ENCODE measurements around the gene LUZP1. TPM values are rescaled to one million over a fixed set of nuclear protein-coding genes. Genes with fewer than 3 reads are reported as not detected.
A peak's percentile ranks its signal among the peaks of the same experiment; 100 is the strongest.

LUZP1 gene
- total and polyA plus RNA-seq, 2 donors (not counting 3 experiments of a cell fraction or from before 2014, with no cell fraction given) = 26.3 to 82.4 TPM

GRCh38 chr1:23050201-23050600 is 118.5 kb downstream of the LUZP1 start:
- no TSS peak for BruUV-seq (replicated peaks)
- Histone ChIP-seq H3K9ac (replicated peaks; ENCODE audit: extremely low read depth, insufficient read depth, low read length) (peak overlapping the region; percentile 39), H3K36me3 (ENCODE audit: control insufficient read depth in 2 of 2, extremely low read depth in 1 of 2, insufficient read depth in 2 of 2, low read length in 2 of 2) (peaks cover 0 to 2% of the 10 kb centered on the region in 2 experiments), H3K79me2 (ENCODE audit: control insufficient read depth, insufficient read depth, low read length) (peaks cover 32% of the 10 kb centered on the region), H3K9me3 (replicated peaks; ENCODE audit: control insufficient read depth, insufficient read depth, low read length) (no peaks in the 10 kb centered on the region), H4K20me1 (replicated peaks; ENCODE audit: control insufficient read depth, extremely low read depth, insufficient read depth, low read length) (peaks cover 2% of the 10 kb centered on the region), H3K9me1 (replicated peaks; ENCODE audit: control insufficient read depth, extremely low read depth, insufficient read depth, low read length) (no peaks in the 10 kb centered on the region), H3K4me1 (ENCODE audit: control insufficient read depth, extremely low read depth, insufficient read depth, low read length) (peaks cover 16% of the 10 kb centered on the region), H3K4me3 (replicated peaks in 1 of 3; ENCODE audit: insufficient read depth in 1 of 3, low read depth in 1 of 3, low read length in 3 of 3) (no peak overlapping the region), H3K27me3 (ENCODE audit: control insufficient read depth in 2 of 2, insufficient read depth in 2 of 2, low read length in 2 of 2) (no peaks in the 10 kb centered on the region), H2AFZ (ENCODE audit: low read depth, low read length) (no peak overlapping the region), H3K4me2 (ENCODE audit: insufficient read depth, low read length) (peak overlapping the region; percentile 21), H3K27ac (ENCODE audit: insufficient read depth, low read depth, low read length) (peak overlapping the region; percentile 48)
- dilution Hi-C loops (cut with MboI; ENCODE audit: extremely low pct_ligation_motif_present, low sequenced_read_pairs) = no loop called here
- CTCF ChIA-PET = interaction anchor here (0.9 to 2.0 kb wide), 8 partner anchors 8 to 134 kb away, joined by 3 to 6 read pairs (median 4); partner anchors contain the start of gene KDM1A
- peak; percentile 89 for DNase-seq (ENCODE audit: low read depth, low spot score)
- TF ChIP-seq, protein P1, sequence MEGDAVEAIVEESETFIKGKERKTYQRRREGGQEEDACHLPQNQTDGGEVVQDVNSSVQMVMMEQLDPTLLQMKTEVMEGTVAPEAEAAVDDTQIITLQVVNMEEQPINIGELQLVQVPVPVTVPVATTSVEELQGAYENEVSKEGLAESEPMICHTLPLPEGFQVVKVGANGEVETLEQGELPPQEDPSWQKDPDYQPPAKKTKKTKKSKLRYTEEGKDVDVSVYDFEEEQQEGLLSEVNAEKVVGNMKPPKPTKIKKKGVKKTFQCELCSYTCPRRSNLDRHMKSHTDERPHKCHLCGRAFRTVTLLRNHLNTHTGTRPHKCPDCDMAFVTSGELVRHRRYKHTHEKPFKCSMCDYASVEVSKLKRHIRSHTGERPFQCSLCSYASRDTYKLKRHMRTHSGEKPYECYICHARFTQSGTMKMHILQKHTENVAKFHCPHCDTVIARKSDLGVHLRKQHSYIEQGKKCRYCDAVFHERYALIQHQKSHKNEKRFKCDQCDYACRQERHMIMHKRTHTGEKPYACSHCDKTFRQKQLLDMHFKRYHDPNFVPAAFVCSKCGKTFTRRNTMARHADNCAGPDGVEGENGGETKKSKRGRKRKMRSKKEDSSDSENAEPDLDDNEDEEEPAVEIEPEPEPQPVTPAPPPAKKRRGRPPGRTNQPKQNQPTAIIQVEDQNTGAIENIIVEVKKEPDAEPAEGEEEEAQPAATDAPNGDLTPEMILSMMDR (IDR thresholded peaks at IDR 0.05; ENCODE audit: extremely low read depth in 1 of 2, insufficient read depth in 1 of 2, low read depth in 1 of 2, low read length in 2 of 2) = no peak
- TF ChIP-seq GATA2 (IDR thresholded peaks at IDR 0.05; ENCODE audit: insufficient read depth, insufficient read length, low read depth, low read length) = peak; percentile 49
- POLR2A ChIA-PET = no interaction called here
- intact Hi-C loops (cut with micrococcal nuclease) = no loop called here
- no peak for FAIRE-seq

DNA sequence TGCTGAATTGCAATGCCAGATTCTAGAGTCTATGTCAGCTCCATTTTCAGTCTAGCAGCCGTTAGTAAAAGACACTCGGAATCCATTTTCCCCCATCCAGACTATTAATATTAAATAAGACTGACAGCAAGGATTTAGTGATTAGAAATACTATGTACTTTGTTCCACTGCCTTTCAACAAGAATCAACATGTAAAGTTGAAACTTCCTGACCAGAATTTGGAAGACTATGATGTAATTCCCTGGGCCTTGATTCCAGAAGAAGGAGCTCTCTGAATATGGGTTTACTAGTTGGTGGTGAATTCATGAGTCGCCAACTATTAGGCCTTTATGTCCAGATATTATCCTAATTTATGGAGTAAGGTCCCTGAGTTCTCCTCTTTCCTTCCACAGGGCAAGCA is 124.6 kb downstream of the LUZP1 start:
- H3K9ac ChIP-seq (replicated peaks; ENCODE audit: extremely low read depth, insufficient read depth, low read length) = no peak overlapping the region
- ChIA-PET POLR2A (interaction anchor here (0.6 kb wide), 1 partner anchor 115 kb away, joined by 3 read pairs; no protein-coding TSS in a partner anchor), CTCF (no interaction called here)
- H3K9me1 ChIP-seq (replicated peaks; ENCODE audit: control insufficient read depth, extremely low read depth, insufficient read depth, low read length) = no peaks in the 10 kb centered on the region
- dilution Hi-C loops (cut with MboI; ENCODE audit: extremely low pct_ligation_motif_present, low sequenced_read_pairs) (no loop called here), intact Hi-C loops (cut with micrococcal nuclease) (no loop called here)
- DNase-seq (ENCODE audit: low read depth, low spot score) = no peak
- no peak overlapping the region for H3K27ac ChIP-seq (ENCODE audit: insufficient read depth, low read depth, low read length)
- H3K4me1 ChIP-seq (ENCODE audit: control insufficient read depth, extremely low read depth, insufficient read depth, low read length) = peaks cover 3% of the 10 kb centered on the region
- H3K36me3 ChIP-seq (ENCODE audit: control insufficient read depth in 2 of 2, extremely low read depth in 1 of 2, insufficient read depth in 2 of 2, low read length in 2 of 2) = no peaks in the 10 kb centered on the region
- no peak for FAIRE-seq
- no peaks in the 10 kb centered on the region for H3K9me3 ChIP-seq (replicated peaks; ENCODE audit: control insufficient read depth, insufficient read depth, low read length)
- no peaks in the 10 kb centered on the region for H3K27me3 ChIP-seq (ENCODE audit: control insufficient read depth in 2 of 2, insufficient read depth in 2 of 2, low read length in 2 of 2)
- H3K4me3 ChIP-seq (replicated peaks in 1 of 3; ENCODE audit: insufficient read depth in 1 of 3, low read depth in 1 of 3, low read length in 3 of 3) = no peak overlapping the region
- peaks cover 2% of the 10 kb centered on the region for H4K20me1 ChIP-seq (replicated peaks; ENCODE audit: control insufficient read depth, extremely low read depth, insufficient read depth, low read length)
- no peak for TF ChIP-seq JUN (IDR thresholded peaks at IDR 0.05; ENCODE audit: borderline replicate concordance, insufficient read depth, insufficient read length, low read depth)
- no peak for TF ChIP-seq GATA2 (IDR thresholded peaks at IDR 0.05; ENCODE audit: insufficient read depth, insufficient read length, low read depth, low read length)
- no peak for TF ChIP-seq FOS (IDR thresholded peaks at IDR 0.05; ENCODE audit: borderline replicate concordance, insufficient read depth, low read length)
- TF ChIP-seq EZH2 (IDR thresholded peaks at IDR 0.05; ENCODE audit: borderline replicate concordance, low read depth, low read length, severe bottlenecking) = no peak
- no peak for TF ChIP-seq POLR2A (IDR thresholded peaks at IDR 0.05; ENCODE audit: low read depth, low read length)
- TF ChIP-seq, protein P2, sequence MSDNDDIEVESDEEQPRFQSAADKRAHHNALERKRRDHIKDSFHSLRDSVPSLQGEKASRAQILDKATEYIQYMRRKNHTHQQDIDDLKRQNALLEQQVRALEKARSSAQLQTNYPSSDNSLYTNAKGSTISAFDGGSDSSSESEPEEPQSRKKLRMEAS (IDR thresholded peaks at IDR 0.05; ENCODE audit: insufficient read depth, insufficient read length) = no peak
- no peak for TF ChIP-seq MYC (IDR thresholded peaks at IDR 0.05; ENCODE audit: low read depth, low read length)
- TF ChIP-seq, protein P1 (IDR thresholded peaks at IDR 0.05; ENCODE audit: extremely low read depth in 1 of 2, insufficient read depth in 1 of 2, low read depth in 1 of 2, low read length in 2 of 2) = no peak
- peaks cover 73% of the 10 kb centered on the region for H3K79me2 ChIP-seq (ENCODE audit: control insufficient read depth, insufficient read depth, low read length)
- H3K4me2 ChIP-seq (ENCODE audit: insufficient read depth, low read length) = no peak overlapping the region
- BruUV-seq (replicated peaks) = no TSS peak
- H2AFZ ChIP-seq (ENCODE audit: low read depth, low read length) = no peak overlapping the region
